HL-60 (cell line): ENCODE data around the gene MACROD2.

Source experiments
- DNase-seq, 2 experiments: peaks; one replicate each; pipeline ENCODE4 v3.0.0-alpha.2; 2010 to 2020; ENCODE audit warnings: low read depth in 1 of 2, low spot score in 1 of 2
- H3K27ac ChIP-seq: fragments of 250-450 bp; sonication (Bioruptor Pico); replicated peaks from 2 replicates; pipeline ENCODE4 v1.5.1; 2020; ENCODE audit warnings: mild to moderate bottlenecking, moderate library complexity
- H3K27me3 ChIP-seq: fragments of 250-450 bp; sonication (Bioruptor Pico); 2 replicates; pipeline ENCODE4 v1.5.1; 2021; ENCODE audit warnings: mild to moderate bottlenecking, moderate library complexity; ENCODE audit not compliant: insufficient read depth, poor library complexity, severe bottlenecking
- H3K4me3 ChIP-seq: replicated peaks from 2 replicates; pipeline ENCODE4 v1.5.1; 2011; ENCODE audit warnings: mild to moderate bottlenecking, control low read depth, low read length; ENCODE audit not compliant: insufficient read depth
- CTCF ChIP-seq: IDR thresholded peaks from one replicate; pipeline ENCODE4 v1.5.1; 2011; ENCODE audit warnings: low read length, control low read depth, inconsistent platforms; ENCODE audit not compliant: insufficient read depth
- GABPA ChIP-seq: IDR thresholded peaks from 2 replicates; pipeline ENCODE4 v1.6.1; 2012; ENCODE audit warnings: low read depth
- POLR2AphosphoS5 ChIP-seq: IDR thresholded peaks from 2 replicates; pipeline ENCODE4 v1.6.1; 2012; ENCODE audit warnings: low read depth
- REST ChIP-seq: IDR thresholded peaks from 2 replicates; pipeline ENCODE4 v1.6.1; 2012; ENCODE audit warnings: low read depth; ENCODE audit not compliant: insufficient replicate concordance
- SPI1 ChIP-seq: IDR thresholded peaks from 2 replicates; pipeline ENCODE4 v1.6.1; 2012; ENCODE audit warnings: low read depth, mild to moderate bottlenecking, borderline replicate concordance

The MACROD2 gene

GRCh38 chr20:15144916-15145315, 1149.6 kb downstream of the MACROD2 start:
- TF ChIP-seq GABPA (no peak), POLR2AphosphoS5 (no peak), SPI1 (no peak), REST (no peak), CTCF (no peak)
- Histone ChIP-seq H3K27me3 (no peaks in the 10 kb centered on the region), H3K27ac (no peak overlapping the region), H3K4me3 (no peak overlapping the region)
- no peak for DNase-seq

GRCh38 chr20:15146948-15147347, 1151.6 kb downstream of the MACROD2 start:
- DNase-seq: no peak
- H3K27ac ChIP-seq: no peak overlapping the region
- H3K4me3 ChIP-seq: no peak overlapping the region
- no peaks in the 10 kb centered on the region for H3K27me3 ChIP-seq
- no peak for TF ChIP-seq POLR2AphosphoS5
- TF ChIP-seq CTCF: no peak
- TF ChIP-seq GABPA: no peak
- TF ChIP-seq SPI1: no peak
- no peak for TF ChIP-seq REST

DNA sequence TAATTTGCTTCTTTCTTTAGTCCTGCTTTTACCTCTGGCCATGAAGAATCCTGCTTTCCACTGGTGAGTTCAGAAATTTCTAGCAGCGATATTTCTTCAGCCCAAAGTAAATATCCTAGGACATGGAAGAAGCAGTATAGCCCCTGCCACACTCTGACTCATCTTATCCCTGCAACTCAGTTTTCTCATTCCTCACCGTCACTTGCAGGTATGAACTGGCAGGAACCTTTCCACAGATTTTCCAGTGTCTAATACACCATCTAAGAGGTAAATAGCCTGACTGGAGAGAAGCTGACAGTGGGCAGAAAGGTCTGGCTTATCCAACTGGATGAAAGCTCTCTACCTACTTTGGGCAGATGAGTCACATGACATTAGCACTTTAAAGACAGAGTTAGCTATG, 1158.8 kb downstream of the MACROD2 start:
- TF ChIP-seq POLR2AphosphoS5 (no peak), GABPA (no peak), CTCF (no peak), SPI1 (no peak), REST (no peak)
- DNase-seq: no peak
- Histone ChIP-seq H3K4me3 (no peak overlapping the region), H3K27me3 (no peaks in the 10 kb centered on the region), H3K27ac (no peak overlapping the region)
